GM18499 (cell line): ENCODE data around the gene LCLAT1.

Source experiments
- ATAC-seq: cut with Tn5 transposase; IDR thresholded peaks from one replicate; pipeline ENCODE4 v1.9.1; 2021; ENCODE audit warnings: moderate number of reproducible peaks; ENCODE audit not compliant: insufficient read depth, unreplicated experiment

The LCLAT1 gene

GRCh38 chr2:30686000-30686399 is 239.0 kb downstream of the LCLAT1 start:
- ATAC-seq = no peak

- no peak for ATAC-seq
These were observed 239.6 kb downstream of the LCLAT1 start for GRCh38 chr2:30686669-30687068.

DNA sequence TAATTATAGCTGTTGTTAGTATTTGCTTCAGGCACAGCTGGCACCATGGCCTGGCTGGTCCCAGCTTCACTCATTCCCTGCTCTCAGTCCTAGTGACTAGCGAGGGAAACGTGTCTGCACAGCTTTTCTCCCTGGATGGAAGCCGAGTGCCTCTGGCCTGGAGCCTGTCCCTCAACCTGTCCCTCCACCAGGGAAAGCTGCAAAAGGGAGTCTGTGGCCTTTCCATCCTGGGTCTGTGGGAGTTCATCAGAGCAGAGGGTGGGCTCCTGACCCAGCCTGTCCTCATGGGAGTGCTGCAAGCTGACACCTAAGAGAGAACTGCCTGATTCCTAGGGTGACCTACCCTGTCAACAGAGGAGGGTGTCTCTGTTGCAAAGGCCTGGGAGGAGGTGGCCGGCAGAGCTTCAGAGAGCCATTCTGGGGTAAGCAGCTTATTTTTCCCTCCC is 241.9 kb downstream of the LCLAT1 start:
- ATAC-seq = no peak

DNA sequence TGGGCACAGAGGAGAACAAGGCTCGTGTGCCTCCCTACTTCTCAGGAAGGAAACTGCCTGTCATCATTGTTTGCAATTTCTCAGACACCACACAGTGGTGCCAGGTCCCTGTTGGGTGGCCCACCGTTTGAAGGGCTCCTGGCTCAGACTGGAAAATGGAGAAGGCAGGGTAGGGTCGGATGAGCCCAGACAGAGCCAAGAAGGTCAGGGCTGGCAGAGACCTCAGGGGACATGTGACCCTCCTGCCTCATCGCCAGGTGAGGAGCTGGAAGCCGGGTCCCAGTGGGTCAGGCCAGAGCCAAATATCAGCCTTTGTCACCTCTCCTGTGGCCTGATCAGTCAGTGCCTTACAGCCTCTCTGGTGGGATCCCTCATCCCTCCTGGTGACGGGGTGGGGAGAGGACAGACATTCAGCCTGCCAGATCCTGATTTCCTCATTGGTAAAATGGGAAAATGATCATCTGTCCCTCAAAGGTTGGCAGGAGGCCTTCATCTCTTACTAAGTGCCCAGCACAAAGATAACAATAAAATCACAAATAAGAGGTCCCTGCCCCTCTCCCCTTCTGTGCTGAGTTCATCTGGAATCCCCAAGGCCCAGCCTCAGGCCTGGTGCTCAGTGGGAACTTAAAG is 242.6 kb downstream of the LCLAT1 start:
- no peak for ATAC-seq

DNA sequence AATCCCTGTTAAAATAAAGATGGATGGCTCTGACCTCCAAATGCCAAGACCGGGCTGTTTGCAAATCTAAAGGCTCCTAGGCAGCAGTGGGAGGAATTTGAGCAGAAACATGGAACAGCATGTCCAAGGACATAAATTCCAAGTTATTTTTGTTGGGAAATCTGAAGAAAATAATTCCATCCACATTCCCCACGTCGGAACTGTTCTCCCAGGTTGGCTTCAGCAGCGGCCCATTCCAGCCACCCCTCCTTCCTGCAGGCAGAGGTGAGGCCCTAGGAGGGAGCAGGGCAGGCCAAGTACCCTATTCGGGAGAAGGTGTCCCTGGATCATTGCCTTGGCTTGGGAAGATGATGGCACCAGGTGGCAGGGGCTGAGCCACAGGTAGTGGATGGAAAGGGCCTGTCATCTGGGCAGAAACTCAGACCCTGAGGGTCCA is 243.1 kb downstream of the LCLAT1 start:
- no peak for ATAC-seq

- no peak for ATAC-seq
These were observed 244.3 kb downstream of the LCLAT1 start for GRCh38 chr2:30691091-30691947.

GRCh38 chr2:30691948-30692828 is 245.1 kb downstream of the LCLAT1 start:
- no peak for ATAC-seq

GRCh38 chr2:30692829-30693275 is 245.8 kb downstream of the LCLAT1 start:
- ATAC-seq = no peak
